Measurements from ENCODE around the gene ACOT8.
"Not testable (repeated sequence)": the region's sequence is repeated elsewhere in the genome, so short reads cannot be mapped to it uniquely, and the experiment has no call there.

Gene ACOT8

GRCh38 chr20:45798935-45799642, 58.1 kb downstream of the ACOT8 start:
- in situ Hi-C loops (cut with HindIII; ENCODE audit: low sequenced_read_pairs) = no loop called here

- in situ Hi-C loops (cut with HindIII; ENCODE audit: low sequenced_read_pairs) = not testable (repeated sequence)
These were observed 59.2 kb downstream of the ACOT8 start for GRCh38 chr20:45797955-45798354.

- in situ Hi-C loops (cut with HindIII; ENCODE audit: low sequenced_read_pairs) = not testable (repeated sequence)
These were observed 59.7 kb downstream of the ACOT8 start for GRCh38 chr20:45797510-45797909.

- in situ Hi-C loops (cut with HindIII; ENCODE audit: low sequenced_read_pairs) = no loop called here
These were observed 60.7 kb downstream of the ACOT8 start for GRCh38 chr20:45796337-45797065.

- in situ Hi-C loops (cut with HindIII; ENCODE audit: low sequenced_read_pairs) = no loop called here
These were observed 64.7 kb downstream of the ACOT8 start for GRCh38 chr20:45792317-45793118.

All from DLD1 (cell line).